ENCODE results near the gene ZNF80. TPM values are rescaled to one million over a fixed set of nuclear protein-coding genes. Genes with fewer than 3 reads are reported as not detected.

The ZNF80 gene
- total and polyA plus RNA-seq, 8 donors = 0.09 to 0.16 (median 0.12) TPM; not detected in 4

DNA sequence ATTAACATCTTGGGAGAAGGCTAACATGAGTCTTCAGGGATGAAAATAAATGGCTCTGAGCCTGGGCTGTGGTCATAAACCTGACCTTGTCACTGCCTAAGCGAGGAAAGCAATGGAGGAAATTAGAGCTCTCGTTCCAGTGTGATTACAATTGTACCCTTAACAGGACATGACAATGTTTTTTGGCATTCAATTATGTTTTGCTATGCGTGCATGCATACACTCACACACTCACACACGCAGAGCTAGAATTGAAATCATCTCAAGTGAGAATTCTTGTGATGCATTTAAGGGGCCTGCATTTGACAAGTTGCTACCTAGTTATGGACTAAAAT lies 24.1 kb downstream of the ZNF80 start:
- no peaks in the 10 kb centered on the region for H3K36me3 ChIP-seq
- peak in 2 of 4 donors; percentile 8 for DNase-seq
- H3K27ac ChIP-seq = peak overlapping the region in 1 of 2 donors; percentile 59
- TF ChIP-seq, protein P1, sequence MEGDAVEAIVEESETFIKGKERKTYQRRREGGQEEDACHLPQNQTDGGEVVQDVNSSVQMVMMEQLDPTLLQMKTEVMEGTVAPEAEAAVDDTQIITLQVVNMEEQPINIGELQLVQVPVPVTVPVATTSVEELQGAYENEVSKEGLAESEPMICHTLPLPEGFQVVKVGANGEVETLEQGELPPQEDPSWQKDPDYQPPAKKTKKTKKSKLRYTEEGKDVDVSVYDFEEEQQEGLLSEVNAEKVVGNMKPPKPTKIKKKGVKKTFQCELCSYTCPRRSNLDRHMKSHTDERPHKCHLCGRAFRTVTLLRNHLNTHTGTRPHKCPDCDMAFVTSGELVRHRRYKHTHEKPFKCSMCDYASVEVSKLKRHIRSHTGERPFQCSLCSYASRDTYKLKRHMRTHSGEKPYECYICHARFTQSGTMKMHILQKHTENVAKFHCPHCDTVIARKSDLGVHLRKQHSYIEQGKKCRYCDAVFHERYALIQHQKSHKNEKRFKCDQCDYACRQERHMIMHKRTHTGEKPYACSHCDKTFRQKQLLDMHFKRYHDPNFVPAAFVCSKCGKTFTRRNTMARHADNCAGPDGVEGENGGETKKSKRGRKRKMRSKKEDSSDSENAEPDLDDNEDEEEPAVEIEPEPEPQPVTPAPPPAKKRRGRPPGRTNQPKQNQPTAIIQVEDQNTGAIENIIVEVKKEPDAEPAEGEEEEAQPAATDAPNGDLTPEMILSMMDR (IDR thresholded peaks at IDR 0.05) = no peak
- H3K27me3 ChIP-seq = no peaks in the 10 kb centered on the region
- no peak for ATAC-seq
- H3K4me3 ChIP-seq = no peak overlapping the region
- intact Hi-C loops (cut with DNase I) = no loop called here
- peaks cover 0 to 11% of the 10 kb centered on the region in 2 donors for H3K4me1 ChIP-seq
- H3K9me3 ChIP-seq = no peaks in the 10 kb centered on the region

DNA sequence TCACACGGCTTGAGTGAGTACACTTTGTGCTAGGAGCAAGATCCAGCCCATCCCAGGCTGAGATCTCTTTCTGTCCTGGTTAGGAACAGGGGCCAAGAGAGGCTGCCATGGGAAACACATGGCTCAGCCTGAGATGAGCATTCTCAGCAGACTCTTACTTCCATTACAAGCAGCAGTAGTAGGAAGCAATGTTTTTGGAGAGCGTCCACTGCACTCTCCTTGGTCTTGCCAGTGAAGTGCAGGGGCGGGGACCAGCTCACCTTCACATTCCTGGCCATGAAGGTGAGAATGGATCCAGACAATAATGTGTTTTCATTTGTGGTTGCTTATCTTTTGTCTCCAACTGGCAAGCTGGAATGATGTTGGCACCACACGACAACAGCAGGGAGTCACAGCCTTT lies 24.7 kb downstream of the ZNF80 start:
- TF ChIP-seq, protein P1 (IDR thresholded peaks at IDR 0.05) = no peak
- Histone ChIP-seq H3K4me3 (no peak overlapping the region), H3K27me3 (no peaks in the 10 kb centered on the region), H3K27ac (no peak overlapping the region), H3K9me3 (no peaks in the 10 kb centered on the region), H3K36me3 (no peaks in the 10 kb centered on the region), H3K4me1 (peaks cover 0 to 11% of the 10 kb centered on the region in 2 donors)
- DNase-seq (no peak), ATAC-seq (no peak)
- intact Hi-C loops (cut with DNase I) = no loop called here

DNA sequence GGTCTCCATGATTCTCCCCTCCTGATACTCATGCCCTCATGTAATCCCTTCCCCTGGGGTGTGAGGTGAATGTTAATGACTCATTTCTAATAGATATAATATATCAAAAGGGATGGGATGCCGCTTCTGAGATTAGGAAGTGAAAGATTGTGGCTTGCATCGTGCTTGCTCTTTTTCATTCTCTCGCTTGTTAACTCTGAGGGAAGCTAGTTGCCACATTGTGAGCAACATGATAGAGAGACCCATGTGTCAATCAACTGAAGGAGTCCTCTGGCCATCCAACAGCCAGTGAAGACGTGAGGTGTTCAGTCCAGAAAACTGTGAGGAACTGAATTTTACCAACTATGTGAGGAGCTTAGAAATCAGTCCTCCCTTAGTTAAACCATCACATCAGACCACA lies 29.6 kb downstream of the ZNF80 start:
- no peaks in the 10 kb centered on the region for H3K27me3 ChIP-seq

DNA sequence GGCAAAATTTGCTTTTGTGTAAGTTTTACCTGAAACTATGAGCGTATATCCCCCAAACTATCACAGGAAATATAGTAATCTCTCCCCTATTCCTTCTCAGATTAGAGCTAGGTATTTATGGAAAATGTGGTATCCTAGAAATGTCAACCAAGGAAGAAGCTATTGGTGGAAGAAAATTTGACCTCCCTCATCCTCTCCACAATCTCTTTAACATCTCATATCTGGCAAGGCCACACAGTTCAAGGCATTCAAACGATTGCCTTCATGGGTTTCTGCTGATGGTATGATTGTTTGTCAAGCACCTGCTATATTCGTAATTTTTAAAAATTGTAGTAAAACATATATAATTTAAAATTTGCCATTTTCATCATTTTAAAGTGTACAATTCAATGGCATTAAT lies 31.0 kb downstream of the ZNF80 start:
- Histone ChIP-seq H3K9me3 (no peaks in the 10 kb centered on the region), H3K36me3 (no peaks in the 10 kb centered on the region), H3K4me3 (no peak overlapping the region), H3K27ac (no peak overlapping the region), H3K27me3 (no peaks in the 10 kb centered on the region), H3K4me1 (no peaks in the 10 kb centered on the region)
- TF ChIP-seq, protein P1 (IDR thresholded peaks at IDR 0.05) = no peak
- DNase-seq (no peak), ATAC-seq (no peak)
- intact Hi-C loops (cut with DNase I) = no loop called here

More for the DNA sequence above, 29.6 kb downstream of the ZNF80 start:
- no peak for ATAC-seq
- no peak for DNase-seq
- no peaks in the 10 kb centered on the region for H3K9me3 ChIP-seq
- H3K36me3 ChIP-seq = no peaks in the 10 kb centered on the region
- H3K4me3 ChIP-seq = no peak overlapping the region
- TF ChIP-seq, protein P1 (IDR thresholded peaks at IDR 0.05) = no peak
- H3K27ac ChIP-seq = no peak overlapping the region
- H3K4me1 ChIP-seq = no peaks in the 10 kb centered on the region
- intact Hi-C loops (cut with DNase I) = no loop called here

DNA sequence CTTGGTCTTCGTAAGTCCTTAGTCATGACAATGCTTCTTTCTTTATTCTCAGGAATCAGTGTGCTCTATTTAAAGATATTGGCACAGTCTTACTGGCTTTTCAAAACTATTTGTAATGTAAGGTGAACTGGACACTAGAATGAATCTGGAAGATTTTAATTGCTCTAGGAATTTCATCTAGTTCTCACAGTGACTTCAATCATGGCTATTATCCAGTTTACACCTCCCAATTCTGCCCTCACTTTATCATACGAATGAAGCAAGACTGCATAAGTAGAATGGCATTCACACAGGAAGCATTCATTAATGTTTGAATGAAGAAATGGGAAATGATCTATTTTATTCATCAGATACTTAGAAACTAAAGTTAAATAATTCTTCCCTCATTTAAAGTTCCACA lies 31.8 kb downstream of the ZNF80 start:
- DNase-seq (no peak), ATAC-seq (no peak)
- H3K36me3 ChIP-seq = no peaks in the 10 kb centered on the region
- no peaks in the 10 kb centered on the region for H3K9me3 ChIP-seq
- H3K27me3 ChIP-seq = no peaks in the 10 kb centered on the region
- no peak overlapping the region for H3K27ac ChIP-seq
- H3K4me3 ChIP-seq = no peak overlapping the region
- TF ChIP-seq, protein P1 (IDR thresholded peaks at IDR 0.05) = no peak
- no peaks in the 10 kb centered on the region for H3K4me1 ChIP-seq
- intact Hi-C loops (cut with DNase I) = no loop called here
